ENCODE measurements around the gene SLC25A41. TPM values are rescaled to one million over a fixed set of nuclear protein-coding genes. Genes with fewer than 3 reads are reported as not detected.

SLC25A41 gene
- total RNA-seq, 1 donor from 2014 or later: not detected

GRCh38 chr19:6414793-6415590, 18.6 kb downstream of the SLC25A41 start:
- no peaks in the 10 kb centered on the region for H3K27me3 ChIP-seq (ENCODE audit: low read depth)
- no peak overlapping the region for H3K4me3 ChIP-seq
- H3K4me1 ChIP-seq: no peaks in the 10 kb centered on the region
- intact Hi-C loops (cut with DNase I): no loop called here
- no peak for ATAC-seq
- no peak for DNase-seq
- H3K27ac ChIP-seq: no peak overlapping the region
- no peak for TF ChIP-seq CTCF (IDR thresholded peaks at IDR 0.05)
- H3K36me3 ChIP-seq: peaks cover 70% of the 10 kb centered on the region
- H3K9me3 ChIP-seq: no peaks in the 10 kb centered on the region

GRCh38 chr19:6413721-6414643, 19.6 kb downstream of the SLC25A41 start:
- DNase-seq (no peak), ATAC-seq (no peak)
- no peak overlapping the region for H3K4me3 ChIP-seq
- no peaks in the 10 kb centered on the region for H3K4me1 ChIP-seq
- peaks cover 60% of the 10 kb centered on the region for H3K36me3 ChIP-seq
- intact Hi-C loops (cut with DNase I): no loop called here
- no peak for TF ChIP-seq CTCF (IDR thresholded peaks at IDR 0.05)
- no peaks in the 10 kb centered on the region for H3K9me3 ChIP-seq
- H3K27ac ChIP-seq: no peak overlapping the region
- H3K27me3 ChIP-seq (ENCODE audit: low read depth): no peaks in the 10 kb centered on the region

- Histone ChIP-seq H3K36me3 (peaks cover 53% of the 10 kb centered on the region), H3K27ac (no peak overlapping the region), H3K4me3 (no peak overlapping the region), H3K27me3 (ENCODE audit: low read depth) (no peaks in the 10 kb centered on the region), H3K4me1 (no peaks in the 10 kb centered on the region), H3K9me3 (no peaks in the 10 kb centered on the region)
- no peak for DNase-seq
- no peak for ATAC-seq
- no peak for TF ChIP-seq CTCF (IDR thresholded peaks at IDR 0.05)
- intact Hi-C loops (cut with DNase I): no loop called here
Measured at GRCh38 chr19:6413291-6413690, 20.3 kb downstream of the SLC25A41 start.

DNA sequence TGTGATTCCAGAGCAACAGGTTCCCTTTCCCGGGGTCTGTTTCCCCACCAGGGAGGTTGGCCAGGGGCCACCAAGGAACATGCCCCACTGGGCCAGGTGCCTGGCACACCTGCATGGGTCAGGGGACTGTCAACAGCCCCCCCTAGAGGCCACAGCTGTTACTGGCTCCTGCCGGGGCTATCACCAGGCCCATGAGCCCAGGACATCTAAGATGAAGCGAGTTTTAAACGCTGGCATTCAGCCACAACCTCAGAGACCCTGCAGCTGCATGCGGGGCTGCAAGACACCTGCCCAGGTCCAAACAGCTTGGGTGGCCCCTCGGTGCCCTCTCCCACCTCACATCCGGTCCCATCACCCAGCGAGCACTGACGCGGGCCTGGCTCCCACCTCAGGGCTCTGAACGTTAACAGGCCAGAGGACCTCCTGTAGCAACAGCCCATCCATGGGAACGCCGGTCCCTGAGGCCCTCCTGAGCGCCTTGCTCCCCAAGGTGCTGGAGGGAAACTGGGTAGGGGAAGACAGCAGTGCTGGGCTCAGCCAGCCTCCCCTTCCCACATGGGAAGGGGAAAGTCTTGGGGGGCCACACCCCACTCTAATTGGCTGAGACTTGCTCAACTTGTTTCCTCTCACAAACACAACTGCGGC, 21.0 kb downstream of the SLC25A41 start:
- peak; percentile 55 for TF ChIP-seq CTCF (IDR thresholded peaks at IDR 0.05)

DNA sequence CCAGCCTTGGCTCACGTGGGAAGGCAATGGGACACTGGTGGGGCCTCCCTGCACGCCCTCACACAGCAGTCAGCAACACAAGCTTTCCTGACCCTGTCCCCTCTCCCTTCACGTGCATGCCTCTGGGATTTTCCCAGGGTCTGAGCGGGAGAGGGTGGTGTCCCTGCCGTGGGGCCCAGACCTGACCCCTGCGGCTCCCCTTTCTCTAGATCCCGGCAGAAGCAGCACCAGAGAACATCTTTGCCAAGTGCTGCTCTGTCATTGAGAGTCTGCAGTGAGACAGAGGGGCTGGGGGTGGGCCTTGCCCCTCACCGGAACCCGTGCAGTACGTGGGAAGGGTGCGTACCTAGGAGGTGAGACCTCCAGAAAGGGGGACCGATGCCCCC, 21.5 kb downstream of the SLC25A41 start:
- DNase-seq (no peak), ATAC-seq (peak; percentile 26 to 41)
- Histone ChIP-seq H3K4me1 (no peaks in the 10 kb centered on the region), H3K36me3 (peaks cover 40% of the 10 kb centered on the region), H3K27me3 (ENCODE audit: low read depth) (no peaks in the 10 kb centered on the region), H3K4me3 (no peak overlapping the region), H3K9me3 (no peaks in the 10 kb centered on the region), H3K27ac (peak overlapping the region; percentile 56)
- no peak for TF ChIP-seq CTCF (IDR thresholded peaks at IDR 0.05)
- intact Hi-C loops (cut with DNase I): no loop called here

More for the DNA sequence above, 21.0 kb downstream of the SLC25A41 start:
- Histone ChIP-seq H3K27me3 (ENCODE audit: low read depth) (no peaks in the 10 kb centered on the region), H3K4me1 (no peaks in the 10 kb centered on the region), H3K9me3 (no peaks in the 10 kb centered on the region), H3K27ac (peak overlapping the region; percentile 56), H3K4me3 (no peak overlapping the region), H3K36me3 (peaks cover 46% of the 10 kb centered on the region)
- peak; percentile 68 to 72 for ATAC-seq
- no peak for DNase-seq
- intact Hi-C loops (cut with DNase I): no loop called here

All from lower lobe of right lung (tissue), 2 donors.